ENCODE results near the gene MBD3L1. TPM values are rescaled to one million over a fixed set of nuclear protein-coding genes. Genes with fewer than 3 reads are reported as not detected.

The MBD3L1 gene
- total and polyA plus RNA-seq, 9 of the 15 experiments (the other 6 are each of a cell fraction or from before 2014, with no cell fraction given) = not detected

DNA sequence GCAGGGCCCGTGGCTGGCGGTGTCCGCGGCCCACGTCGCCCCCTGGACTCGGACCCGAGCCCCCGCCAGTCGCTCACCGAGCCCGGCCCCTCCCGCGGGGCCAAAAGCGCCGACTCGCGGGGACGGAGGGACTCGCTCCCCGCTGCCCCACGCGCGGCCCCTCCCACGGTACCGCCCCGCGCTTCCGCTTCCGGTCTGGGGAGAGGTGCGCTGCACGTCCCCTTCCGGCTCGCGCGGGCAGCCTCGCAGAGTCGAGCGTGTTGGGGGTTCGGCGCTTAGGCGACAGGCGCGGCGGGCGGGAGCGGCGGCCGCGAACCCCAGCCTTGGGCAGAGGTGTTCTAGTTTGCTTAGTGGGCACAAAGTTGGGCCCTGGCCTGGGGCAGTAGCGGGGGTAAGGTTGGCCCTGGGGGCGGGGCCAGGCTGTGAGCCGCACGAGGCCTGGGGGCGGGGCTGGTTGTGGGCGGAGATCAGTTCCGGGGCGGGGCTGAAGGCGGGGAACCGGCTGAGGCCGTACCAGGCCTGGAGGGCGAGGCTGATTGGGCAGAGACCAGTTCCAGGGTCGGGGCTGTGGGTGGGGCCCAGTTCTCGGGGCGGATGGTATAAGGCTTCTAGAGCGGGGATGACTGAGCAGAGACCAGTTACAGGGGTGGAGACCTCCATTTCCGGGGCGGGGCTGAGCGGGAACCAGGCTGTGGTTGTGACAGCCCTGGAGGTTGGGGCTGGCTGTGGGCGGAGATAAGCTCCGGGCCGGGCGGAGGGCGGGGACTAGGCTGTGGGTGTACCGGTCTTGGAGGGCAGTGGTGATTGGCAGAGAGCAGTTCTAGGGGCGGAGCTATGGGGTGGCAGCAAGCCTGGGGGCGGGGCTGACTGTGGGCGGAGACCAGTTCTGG lies at the start of gene MBD3L1, which contains the start of gene ZNF558 (continued):
- peak; percentile 62 for TF ChIP-seq NEUROD1 (IDR thresholded peaks at IDR 0.05; ENCODE audit: borderline replicate concordance, low read depth, low read length, partially characterized antibody)
- TF ChIP-seq, protein P1, sequence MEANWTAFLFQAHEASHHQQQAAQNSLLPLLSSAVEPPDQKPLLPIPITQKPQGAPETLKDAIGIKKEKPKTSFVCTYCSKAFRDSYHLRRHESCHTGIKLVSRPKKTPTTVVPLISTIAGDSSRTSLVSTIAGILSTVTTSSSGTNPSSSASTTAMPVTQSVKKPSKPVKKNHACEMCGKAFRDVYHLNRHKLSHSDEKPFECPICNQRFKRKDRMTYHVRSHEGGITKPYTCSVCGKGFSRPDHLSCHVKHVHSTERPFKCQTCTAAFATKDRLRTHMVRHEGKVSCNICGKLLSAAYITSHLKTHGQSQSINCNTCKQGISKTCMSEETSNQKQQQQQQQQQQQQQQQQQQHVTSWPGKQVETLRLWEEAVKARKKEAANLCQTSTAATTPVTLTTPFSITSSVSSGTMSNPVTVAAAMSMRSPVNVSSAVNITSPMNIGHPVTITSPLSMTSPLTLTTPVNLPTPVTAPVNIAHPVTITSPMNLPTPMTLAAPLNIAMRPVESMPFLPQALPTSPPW (CRISPR knock-in tag; IDR thresholded peaks at IDR 0.05) = peak; percentile 91
- TF ChIP-seq ZNF324 (CRISPR knock-in tag; IDR thresholded peaks at IDR 0.05) = no peak
- TF ChIP-seq FUS (optimal IDR thresholded peaks at IDR 0.05; ENCODE audit: low read depth, low read length) = no peak
- TF ChIP-seq ZNF551 (CRISPR knock-in tag; IDR thresholded peaks at IDR 0.05) = no peak
- TF ChIP-seq ZBTB1 (CRISPR knock-in tag; IDR thresholded peaks at IDR 0.05; ENCODE audit: borderline replicate concordance, low read depth) = 0 out of 2 replicates have a peak, but pooled peaks have one; percentile 40
- peak; percentile 92 for TF ChIP-seq KLF1 (tag; IDR thresholded peaks at IDR 0.05)
- TF ChIP-seq, protein P2, sequence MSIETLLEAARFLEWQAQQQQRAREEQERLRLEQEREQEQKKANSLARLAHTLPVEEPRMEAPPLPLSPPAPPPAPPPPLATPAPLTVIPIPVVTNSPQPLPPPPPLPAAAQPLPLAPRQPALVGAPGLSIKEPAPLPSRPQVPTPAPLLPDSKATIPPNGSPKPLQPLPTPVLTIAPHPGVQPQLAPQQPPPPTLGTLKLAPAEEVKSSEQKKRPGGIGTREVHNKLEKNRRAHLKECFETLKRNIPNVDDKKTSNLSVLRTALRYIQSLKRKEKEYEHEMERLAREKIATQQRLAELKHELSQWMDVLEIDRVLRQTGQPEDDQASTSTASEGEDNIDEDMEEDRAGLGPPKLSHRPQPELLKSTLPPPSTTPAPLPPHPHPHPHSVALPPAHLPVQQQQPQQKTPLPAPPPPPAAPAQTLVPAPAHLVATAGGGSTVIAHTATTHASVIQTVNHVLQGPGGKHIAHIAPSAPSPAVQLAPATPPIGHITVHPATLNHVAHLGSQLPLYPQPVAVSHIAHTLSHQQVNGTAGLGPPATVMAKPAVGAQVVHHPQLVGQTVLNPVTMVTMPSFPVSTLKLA (conservative IDR thresholded peaks at IDR 0.05) = peak; percentile 93 to 98
- TF ChIP-seq IFI16 (CRISPR knock-in tag; IDR thresholded peaks at IDR 0.05) = no peak
- no peak for TF ChIP-seq KAT8 (IDR thresholded peaks at IDR 0.05; ENCODE audit: low read depth)
- no peak for TF ChIP-seq MCM7 (IDR thresholded peaks at IDR 0.05)
- TF ChIP-seq FOXJ3 (CRISPR knock-in tag; IDR thresholded peaks at IDR 0.05) = no peak
- no peak for TF ChIP-seq CREB1 (IDR thresholded peaks at IDR 0.05)
- no peak; the same call in 1 of the 2 replicates for TF ChIP-seq CREB1 (CRISPR knock-in tag; IDR thresholded peaks at IDR 0.05)
- no peak for TF ChIP-seq MEF2A (IDR thresholded peaks at IDR 0.05; ENCODE audit: control insufficient read depth, low read depth, low read length)
- no peak for TF ChIP-seq SAFB2 (IDR thresholded peaks at IDR 0.05; ENCODE audit: borderline replicate concordance, low read depth, low read length, severe bottlenecking)
- TF ChIP-seq, protein P3, sequence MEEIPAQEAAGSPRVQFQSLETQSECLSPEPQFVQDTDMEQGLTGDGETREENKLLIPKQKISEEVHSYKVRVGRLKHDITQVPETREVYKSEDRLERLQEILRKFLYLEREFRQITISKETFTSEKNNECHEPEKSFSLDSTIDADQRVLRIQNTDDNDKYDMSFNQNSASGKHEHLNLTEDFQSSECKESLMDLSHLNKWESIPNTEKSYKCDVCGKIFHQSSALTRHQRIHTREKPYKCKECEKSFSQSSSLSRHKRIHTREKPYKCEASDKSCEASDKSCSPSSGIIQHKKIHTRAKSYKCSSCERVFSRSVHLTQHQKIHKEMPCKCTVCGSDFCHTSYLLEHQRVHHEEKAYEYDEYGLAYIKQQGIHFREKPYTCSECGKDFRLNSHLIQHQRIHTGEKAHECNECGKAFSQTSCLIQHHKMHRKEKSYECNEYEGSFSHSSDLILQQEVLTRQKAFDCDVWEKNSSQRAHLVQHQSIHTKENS (CRISPR knock-in tag; IDR thresholded peaks at IDR 0.05) = no peak
- TF ChIP-seq, protein P4, sequence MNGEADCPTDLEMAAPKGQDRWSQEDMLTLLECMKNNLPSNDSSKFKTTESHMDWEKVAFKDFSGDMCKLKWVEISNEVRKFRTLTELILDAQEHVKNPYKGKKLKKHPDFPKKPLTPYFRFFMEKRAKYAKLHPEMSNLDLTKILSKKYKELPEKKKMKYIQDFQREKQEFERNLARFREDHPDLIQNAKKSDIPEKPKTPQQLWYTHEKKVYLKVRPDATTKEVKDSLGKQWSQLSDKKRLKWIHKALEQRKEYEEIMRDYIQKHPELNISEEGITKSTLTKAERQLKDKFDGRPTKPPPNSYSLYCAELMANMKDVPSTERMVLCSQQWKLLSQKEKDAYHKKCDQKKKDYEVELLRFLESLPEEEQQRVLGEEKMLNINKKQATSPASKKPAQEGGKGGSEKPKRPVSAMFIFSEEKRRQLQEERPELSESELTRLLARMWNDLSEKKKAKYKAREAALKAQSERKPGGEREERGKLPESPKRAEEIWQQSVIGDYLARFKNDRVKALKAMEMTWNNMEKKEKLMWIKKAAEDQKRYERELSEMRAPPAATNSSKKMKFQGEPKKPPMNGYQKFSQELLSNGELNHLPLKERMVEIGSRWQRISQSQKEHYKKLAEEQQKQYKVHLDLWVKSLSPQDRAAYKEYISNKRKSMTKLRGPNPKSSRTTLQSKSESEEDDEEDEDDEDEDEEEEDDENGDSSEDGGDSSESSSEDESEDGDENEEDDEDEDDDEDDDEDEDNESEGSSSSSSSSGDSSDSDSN (IDR thresholded peaks at IDR 0.05; ENCODE audit: borderline replicate concordance in 1 of 2, low read depth in 2 of 2, low read length in 2 of 2) = 0 out of 4 replicates have a peak, but pooled peaks have one; percentile 16 to 46
- TF ChIP-seq FOXK2 (conservative IDR thresholded peaks at IDR 0.05 in 1 of 2, IDR thresholded peaks at IDR 0.05 in 1 of 2; ENCODE audit: low read depth in 2 of 2) = no peak
- peak; percentile 67 to 72 for TF ChIP-seq NRF1 (conservative IDR thresholded peaks at IDR 0.05 in 1 of 2, IDR thresholded peaks at IDR 0.05 in 1 of 2)
- no peak for TF ChIP-seq ZZZ3 (IDR thresholded peaks at IDR 0.05)
